Islet precursor cell (in vitro differentiated cells): ENCODE data around the gene GAGE13.
A peak's percentile ranks its signal among the peaks of the same experiment; 100 is the strongest.
"Not testable (repeated sequence)": the region's sequence is repeated elsewhere in the genome, so short reads cannot be mapped to it uniquely, and the experiment has no call there.

Experiments used
- DNase-seq: peaks from one replicate; pipeline ENCODE4 v3.0.0-alpha.2; 2018

GAGE13 gene, protein sequence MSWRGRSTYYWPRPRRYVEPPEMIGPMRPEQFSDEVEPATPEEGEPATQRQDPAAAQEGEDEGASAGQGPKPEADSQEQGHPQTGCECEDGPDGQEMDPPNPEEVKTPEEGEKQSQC

DNA sequence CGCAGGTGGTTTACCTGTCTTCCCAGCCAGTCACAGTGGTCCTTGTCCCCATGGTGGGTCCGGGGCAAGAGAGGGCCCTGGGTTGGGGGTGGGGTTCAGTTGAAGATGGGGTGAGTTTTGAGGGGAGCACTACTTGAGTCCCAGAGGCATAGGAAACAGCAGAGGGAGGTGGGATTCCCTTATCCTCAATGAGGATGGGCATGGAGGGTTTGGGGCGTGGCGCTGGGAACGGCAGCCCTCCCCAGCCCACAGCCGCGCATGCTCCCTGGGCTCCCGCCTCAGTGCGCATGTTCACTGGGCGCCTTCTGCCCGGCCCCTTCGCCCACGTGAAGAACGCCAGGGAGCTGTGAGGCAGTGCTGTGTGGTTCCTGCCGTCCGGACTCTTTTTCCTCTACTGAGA is at the start of gene GAGE13:
Gene GAGE13 (plus strand): TSS at position 301 of the 400 bp plus-strand sequence. CDS start 1,156 bp downstream, outside the sequence.
- not testable (repeated sequence) for DNase-seq

DNA sequence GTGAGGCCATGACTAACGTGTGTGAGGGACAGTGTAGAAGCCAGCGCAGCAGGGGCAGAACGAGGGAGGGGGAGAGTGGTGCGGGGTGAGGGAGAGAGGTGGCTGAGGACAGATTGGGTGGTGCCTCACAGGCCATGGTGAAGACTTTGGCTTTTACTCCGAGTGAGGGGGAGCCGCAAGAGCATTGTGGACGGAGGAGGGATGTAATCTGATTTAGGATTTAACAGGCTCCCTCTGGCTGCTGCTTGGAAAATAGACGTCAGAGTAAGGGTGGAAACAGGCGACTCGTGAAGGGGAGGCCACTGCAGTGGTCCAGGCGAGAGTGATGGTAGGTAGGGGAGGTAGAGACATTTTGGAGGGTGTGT is 48.8 kb upstream of the GAGE13 start:
- no peak for DNase-seq

DNA sequence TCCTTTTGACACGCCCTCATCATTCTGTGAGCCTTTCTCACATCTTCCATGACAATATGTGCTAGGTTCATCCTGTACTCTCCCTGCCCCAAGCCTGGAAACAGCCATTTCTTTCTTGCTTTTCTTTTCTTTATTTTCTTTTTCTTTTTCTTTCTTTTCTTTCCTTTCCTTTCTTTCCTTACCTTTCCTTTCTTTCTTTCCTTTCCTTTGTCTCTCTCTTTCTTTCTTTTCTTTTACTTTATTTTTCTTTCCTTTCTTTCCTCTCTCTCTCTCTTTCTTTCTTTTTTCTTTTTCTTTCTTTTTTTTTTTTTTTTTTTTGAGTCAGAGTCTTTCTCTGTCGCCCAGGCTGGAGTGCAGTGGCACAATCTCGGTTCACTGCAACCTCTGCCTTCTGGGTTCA is 47.2 kb upstream of the GAGE13 start:
- no peak for DNase-seq

DNA sequence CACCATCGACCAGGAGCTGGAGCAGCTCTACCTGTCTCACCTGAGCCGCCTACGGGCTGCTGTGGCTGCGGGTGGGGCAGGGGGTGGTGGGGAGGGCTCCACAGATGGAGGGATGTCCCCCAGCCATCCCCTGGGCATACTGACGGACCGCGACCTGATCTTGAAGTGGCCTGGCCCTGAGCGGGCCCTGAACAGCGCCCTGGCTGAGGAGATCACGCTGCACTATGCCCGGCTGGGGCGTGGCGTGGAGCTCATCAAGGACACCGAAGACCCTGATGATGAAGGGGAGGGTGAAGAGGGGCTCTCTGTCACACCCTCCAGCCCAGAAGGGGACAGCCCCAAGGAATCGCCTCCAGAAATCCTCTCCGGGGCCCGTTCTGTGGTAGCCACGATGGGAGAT is 45.2 kb upstream of the GAGE13 start:
- no peak for DNase-seq

DNA sequence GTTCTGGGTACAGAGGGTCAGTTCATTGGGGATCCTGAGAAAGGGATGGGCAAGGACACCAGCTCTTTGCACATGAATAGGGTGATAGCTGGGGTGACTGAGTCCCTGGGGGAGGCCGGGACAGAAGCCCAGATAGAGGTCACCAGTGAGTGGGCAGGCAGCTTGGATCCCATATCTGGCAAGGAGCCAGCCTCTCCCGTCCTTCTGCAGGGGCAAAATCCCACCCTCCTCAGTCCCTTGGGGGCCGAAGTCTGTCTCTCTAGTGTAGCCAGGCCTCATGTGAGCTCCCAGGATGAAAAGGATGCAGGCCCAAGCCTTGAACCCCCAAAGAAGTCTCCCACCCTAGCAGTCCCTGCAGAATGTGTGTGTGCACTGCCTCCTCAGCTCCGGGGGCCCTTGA is 44.8 kb upstream of the GAGE13 start:
- DNase-seq: no peak

DNA sequence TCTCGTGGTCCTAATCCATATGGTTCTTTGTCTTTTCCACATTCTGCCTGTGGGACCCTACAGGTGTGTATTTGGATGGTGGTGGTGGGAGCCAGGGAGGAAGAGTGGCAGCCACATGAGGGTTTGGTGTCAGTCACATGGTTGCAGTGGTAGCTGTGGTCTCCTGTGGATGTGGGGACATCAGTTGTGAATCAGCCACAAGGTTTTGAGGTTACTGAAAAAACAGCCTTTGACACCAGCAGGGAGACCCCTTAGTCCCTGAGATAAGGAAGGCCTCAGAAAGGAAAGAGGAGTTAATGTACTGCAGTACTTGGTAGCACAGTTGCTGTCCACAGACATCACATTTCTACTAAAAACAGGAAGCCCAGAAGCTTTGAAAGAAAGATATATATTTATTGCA is 43.7 kb upstream of the GAGE13 start:
- no peak for DNase-seq

DNA sequence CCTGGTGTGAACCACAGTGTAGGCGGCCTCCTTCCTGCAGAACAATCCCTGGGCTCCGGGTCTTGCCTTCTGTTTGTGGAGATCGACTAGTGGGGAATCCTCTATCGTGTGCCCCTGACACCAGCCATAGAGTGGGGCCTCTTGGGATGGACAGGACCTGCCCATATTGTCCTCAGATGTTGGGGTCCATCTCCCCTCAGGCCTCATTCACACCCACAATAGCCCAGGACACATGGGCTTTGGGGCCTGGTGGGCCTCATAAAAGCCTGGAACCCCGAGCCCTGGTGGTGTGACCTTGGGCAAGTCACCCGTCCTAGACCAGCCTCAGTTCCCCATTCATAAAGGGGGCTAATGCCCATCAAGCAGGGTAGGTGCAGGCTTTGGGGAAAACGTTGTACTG is 41.2 kb upstream of the GAGE13 start:
- no peak for DNase-seq

DNA sequence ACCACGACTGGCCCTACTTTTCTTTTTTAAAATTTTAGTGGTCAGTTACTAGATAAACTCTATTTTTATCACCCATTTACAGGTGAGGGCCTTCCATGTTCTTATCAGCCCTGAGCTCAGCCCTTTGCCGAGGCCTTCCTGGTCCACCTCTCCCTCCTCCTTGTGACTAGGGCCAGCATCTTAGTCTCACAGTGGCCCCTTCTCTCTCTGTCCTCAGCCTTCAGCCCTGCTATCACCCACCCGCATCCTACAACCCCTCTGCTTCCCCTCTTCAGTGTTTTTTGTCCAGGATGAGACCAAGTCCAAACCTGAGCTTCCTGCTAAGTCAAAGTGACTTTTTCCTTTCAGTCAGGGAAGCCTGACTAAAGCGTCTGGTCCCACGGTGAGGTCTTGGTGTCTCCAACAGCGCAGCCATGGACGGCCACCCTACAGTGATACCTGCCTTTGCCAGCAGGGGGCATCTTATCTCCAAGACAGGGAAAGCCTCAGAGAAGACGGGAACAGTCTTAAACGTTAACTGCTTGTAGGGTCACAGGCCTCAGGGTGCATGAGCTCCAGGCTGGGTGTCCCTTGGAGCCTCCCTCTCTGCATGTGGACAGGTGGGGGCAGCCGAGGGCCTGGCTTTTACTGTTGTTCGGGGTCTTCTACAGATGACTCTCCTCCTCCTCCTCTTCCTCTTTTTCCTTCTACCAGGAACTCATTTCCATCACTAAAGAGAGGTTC is 39.6 kb upstream of the GAGE13 start:
- DNase-seq: peak; percentile 80

DNA sequence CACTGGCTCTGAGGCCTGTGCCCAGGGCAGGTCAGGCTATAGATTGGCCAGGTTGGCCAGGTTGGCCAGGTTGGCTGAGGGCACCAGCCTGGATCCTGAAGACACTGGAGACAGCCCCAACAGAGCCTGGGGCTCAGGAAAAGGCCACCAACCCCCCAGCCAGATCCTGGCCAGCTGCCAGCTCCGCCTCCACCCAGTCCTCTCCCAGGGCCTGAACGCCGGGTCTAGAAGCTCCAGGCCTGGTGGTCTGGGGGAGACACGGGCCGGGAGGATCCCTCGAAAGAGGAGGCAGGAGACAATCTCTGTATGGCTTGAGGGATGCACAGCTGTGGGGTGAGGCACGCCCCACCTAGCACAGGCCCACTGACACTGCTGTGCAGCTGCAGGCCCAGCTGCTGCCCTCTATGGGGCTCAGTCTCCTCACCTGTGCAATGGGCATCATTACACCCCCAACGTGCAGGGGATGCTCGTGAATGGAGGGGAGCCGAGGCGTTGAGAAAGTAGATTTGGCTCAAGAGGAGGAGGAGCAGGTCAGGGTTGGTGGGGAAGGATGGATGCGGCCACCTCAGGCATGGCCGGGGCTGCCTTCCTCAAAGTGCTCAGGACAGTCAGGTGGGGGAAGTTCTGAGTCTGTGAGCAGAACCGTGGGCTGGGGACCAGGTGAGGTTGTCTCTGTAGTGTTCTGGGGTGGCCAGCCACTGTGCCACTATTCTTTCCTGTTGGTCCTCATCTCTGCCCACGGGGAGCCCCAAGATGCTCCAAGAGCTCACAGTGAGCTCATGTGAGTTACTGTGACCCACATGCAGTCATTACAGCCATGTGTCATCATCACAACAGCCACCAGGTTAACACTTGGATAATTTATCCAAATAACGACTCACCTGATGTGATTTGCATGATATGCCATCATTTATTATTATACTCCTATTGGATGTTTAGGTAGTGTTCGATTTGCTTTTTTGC is 38.7 kb upstream of the GAGE13 start:
- no peak for DNase-seq

DNA sequence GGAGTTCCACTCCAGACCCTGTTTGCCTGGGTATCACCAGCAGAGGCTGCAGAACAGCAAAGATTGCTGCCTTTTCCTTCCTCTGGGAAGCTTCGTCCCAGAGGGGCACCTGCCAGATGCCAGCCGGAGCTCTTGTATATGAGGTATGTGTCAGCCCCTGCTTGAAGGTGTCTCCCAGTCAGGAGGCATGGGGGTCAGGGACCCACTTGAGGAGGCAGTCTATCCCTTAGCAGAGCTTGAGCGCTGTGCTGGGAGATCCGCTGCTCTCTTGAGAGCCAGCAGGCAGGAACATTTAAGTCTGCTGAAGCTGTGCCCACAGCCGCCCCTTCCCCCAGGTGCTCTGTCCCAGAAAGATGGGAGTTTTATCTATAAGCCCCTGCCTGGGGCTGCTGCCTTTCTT is 32.1 kb upstream of the GAGE13 start:
- not testable (repeated sequence) for DNase-seq

DNA sequence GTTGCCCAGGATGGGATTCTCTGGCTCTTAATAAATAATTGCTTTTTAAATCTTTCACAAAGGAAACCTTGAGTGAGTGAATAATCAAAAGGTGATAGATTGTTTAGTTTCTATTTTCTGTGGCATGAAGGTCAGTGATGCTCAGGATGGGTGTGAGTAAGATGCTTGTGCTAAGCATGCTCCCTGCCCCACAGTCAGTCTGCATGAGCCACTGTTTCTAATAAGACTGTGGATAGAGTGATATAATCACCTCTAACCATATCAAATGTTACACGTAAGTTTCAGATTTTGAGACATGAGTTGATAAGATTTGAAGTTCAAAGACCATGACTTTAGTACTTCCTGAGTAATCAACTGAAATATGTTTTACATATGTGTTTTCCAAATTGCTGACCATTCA is 30.7 kb upstream of the GAGE13 start:
- no peak for DNase-seq

DNA sequence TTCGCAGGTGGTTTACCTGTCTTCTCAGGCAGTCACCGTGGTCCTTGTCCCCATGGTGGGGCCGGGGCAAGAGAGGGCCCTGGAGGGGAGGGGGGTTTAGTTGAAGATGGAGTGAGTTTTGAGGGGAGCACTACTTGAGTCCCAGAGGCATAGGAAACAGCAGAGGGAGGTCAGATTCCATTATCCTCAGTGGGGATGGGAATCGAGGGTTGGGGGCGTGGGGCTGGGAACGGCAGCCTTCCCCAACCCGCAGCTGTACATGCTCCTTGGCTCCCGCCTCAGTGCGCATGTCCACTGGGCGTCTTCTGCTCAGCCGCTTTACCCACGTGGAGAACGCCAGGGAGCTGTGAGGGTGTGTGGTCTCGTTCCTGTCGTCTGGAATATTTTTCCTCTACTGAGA is 28.0 kb upstream of the GAGE13 start, which contains the start of gene GAGE10:
Gene GAGE10 (plus strand): TSS at position 301 of the 400 bp plus-strand sequence. CDS start 1,214 bp downstream, outside the sequence.
- no peak for DNase-seq

DNA sequence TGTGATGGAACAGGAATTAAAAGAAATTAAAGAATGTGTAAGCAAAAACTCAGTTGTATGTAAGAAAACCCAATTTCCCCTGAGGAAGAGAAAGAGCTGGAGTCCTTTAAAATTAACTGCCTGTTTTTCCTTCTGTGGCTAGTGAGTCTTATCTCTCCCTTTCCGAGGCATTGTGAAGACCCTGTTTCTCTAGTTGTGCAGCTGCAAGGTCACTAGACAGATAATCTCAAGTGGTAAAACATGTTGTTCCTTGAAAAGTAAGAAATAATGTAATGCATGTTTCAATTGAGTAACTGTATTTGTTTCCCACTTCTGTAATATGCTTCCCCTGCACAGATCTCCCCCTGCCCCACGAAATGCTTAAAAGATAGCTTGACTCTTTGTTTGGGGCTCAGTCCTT is 23.6 kb upstream of the GAGE13 start:
- DNase-seq: not testable (repeated sequence)

DNA sequence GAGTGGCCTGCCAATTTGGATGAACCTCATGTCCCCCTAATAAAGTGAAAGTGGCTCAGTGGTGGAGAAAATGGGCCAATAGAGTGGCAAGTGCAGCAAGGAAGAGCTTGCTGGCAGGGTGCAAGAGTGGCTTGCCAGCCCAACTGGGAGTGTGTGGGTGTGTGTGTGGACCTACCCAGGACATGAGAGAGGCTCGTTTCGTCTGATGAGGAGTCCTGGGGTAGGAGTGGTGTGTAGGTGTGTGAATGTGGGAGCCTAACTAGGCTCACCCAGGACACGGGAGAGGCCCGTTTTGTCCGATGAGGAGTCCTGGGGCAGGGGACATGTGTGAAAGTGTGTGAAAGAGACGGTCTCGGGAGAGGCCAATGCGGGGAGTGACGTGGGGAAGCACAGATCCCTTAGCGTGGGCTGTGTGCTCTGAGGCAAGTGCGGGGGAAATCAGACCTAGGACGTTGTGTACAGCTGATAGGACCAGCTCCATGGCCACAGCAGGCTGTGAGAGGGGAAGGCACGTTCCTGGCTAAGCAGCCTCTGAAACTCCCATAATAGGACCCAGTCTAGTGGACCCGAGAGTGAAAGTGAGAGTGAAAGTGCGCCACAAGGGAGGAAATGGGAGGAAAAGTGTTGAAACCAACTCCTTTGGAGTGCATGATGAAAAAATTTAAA is 22.6 kb upstream of the GAGE13 start:
- no peak for DNase-seq

DNA sequence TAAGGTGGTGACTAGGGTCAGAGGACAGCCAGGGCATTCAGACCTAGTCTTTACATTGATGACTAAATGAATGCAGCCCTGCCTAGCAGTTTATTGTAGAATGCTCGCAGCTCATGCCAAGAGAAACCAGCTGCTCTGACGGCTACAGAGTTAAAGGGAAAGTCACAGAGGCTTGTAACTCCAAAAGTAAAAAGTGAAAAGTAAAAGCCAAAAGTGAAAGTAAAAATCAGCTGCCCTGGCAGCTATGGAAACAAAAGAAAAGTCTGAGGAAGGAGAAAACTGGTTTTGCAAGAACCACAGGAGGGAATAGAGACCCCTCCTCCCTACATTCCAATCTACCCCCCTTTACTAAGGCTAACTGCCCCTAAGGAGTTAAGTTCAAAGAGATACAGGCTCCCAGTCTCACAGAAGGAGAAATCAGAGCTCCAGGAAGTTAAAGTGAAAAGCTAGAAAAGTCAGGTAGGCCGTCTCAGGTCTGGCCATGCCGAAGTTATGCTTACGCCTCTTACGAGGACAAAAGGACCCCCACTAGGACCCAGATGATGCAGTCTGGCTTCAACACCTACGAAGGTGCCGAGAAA is 21.9 kb upstream of the GAGE13 start:
- DNase-seq: no peak

DNA sequence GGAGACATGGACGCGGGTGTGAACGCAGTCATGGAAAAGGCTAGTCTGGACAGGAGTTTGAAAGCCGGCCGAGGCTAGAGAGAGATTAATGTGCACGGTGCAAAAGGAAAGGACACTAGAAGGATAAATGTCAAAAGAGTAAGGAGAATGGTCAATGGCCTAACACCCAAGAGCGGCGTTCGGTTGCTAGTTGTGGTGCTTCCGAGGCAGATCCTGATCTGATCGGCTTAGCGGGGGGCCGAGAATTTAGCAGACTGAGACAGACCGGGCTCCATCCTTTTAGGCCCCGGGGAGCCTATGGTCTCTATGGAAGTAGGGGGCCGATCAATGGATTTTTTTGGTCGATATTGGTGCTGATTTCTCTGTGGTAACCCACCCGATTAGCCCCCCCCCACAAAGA is 21.0 kb upstream of the GAGE13 start:
- DNase-seq: no peak

DNA sequence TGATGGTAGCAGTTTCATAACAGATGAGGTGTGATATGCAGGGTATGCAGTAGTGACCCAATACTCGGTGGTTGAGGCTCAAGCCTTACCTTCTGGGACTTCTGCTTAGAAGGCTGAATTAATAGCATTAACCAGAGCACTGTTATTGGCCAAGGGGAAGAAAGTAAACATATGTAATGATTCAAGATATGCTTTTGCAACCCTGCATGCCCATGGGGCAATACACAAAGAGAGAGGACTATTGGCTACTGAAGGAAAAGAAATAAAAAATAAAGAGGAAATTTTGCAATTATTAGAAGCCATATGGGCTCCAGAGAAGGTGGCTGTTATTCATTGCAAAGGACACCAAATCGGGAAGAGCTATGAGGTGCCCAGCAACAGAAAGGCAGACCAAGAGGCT is 19.2 kb upstream of the GAGE13 start:
- DNase-seq: no peak

DNA sequence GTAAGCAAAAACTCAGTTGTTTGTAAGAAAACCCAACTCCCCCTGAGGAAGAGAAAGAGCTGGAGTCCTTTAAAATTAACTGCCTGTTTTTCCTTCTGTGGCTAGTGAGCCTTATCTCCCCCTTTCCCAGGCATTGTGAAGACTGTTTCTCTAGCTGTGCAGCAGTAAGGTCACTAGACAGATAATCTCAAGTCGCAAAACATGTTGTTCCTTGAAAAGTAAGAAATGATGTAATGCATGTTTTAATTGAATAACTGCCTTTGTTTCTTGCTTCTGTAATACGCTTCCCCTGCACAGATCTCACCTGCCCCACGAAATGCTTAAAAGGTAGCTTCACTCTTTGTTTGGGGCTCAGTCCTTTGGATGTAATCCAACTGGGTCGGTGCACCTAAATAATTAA is 15.3 kb upstream of the GAGE13 start:
- no peak for DNase-seq

DNA sequence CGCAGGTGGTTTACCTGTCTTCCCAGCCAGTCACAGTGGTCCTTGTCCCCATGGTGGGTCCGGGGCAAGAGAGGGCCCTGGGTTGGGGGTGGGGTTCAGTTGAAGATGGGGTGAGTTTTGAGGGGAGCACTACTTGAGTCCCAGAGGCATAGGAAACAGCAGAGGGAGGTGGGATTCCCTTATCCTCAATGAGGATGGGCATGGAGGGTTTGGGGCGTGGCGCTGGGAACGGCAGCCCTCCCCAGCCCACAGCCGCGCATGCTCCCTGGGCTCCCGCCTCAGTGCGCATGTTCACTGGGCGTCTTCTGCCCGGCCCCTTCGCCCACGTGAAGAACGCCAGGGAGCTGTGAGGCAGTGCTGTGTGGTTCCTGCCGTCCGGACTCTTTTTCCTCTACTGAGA is 9.6 kb upstream of the GAGE13 start, which contains the start of gene GAGE12J:
Gene GAGE12J (plus strand): TSS at position 301 of the 400 bp plus-strand sequence. CDS start 1,157 bp downstream, outside the sequence.
- DNase-seq: not testable (repeated sequence)

DNA sequence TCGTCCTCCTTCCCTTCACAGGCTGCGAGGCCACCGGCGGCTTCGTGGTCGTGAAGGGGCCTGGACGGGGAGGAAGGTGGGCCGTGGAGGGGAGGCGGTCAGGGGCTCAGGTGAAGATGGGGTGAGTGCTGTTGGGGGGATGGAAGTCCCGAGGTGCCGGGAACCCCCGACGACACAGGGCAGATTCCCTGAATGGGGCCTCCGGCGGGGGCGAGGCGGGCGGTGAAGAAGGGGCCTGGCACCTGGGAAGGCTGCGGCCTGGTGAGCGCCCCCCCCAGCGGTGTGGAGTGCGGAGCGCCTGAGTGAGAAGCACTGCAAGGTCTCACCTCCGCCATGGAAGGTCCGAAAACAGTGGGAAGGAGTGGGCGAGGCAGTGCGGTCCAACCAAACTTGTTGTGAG is 9.1 kb upstream of the GAGE13 start:
- not testable (repeated sequence) for DNase-seq

DNA sequence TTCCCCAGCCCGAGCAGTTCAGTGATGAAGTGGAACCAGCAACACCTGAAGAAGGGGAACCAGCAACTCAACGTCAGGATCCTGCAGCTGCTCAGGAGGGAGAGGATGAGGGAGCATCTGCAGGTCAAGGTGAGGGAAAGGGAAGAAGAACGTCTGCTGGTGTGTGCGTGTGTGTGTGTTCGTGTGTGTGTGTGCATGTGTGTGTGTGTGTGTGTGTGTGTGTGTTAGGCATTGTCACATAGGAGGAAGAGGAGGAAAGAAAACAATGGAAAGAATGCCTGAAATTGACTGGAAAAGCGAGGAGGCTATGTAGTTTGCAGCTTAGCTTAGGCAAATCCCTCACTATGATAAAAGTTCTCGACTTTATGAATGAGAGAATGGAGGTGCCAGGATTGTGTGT is 7.6 kb upstream of the GAGE13 start:
- DNase-seq: not testable (repeated sequence)

DNA sequence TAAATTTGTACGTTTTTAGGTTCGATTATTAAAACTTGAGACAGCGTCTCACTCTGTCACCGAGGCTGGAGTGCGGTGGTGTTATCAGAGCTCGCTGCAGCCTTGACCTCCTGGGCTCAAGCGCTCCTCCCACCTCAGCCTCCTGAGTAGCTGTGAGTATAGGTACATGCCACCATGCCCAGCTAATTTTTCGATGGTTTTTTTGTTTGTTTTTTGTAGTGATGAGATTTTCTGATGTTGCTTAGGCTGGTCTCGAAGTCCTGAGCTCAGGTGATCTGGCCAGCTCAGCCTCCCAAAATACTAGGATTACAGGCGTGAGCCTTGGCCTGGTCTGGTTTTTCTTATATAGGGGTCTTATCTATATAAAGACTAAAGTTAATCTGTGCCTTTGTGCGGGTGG is 961 bp upstream of the GAGE13 start:
- not testable (repeated sequence) for DNase-seq

DNA sequence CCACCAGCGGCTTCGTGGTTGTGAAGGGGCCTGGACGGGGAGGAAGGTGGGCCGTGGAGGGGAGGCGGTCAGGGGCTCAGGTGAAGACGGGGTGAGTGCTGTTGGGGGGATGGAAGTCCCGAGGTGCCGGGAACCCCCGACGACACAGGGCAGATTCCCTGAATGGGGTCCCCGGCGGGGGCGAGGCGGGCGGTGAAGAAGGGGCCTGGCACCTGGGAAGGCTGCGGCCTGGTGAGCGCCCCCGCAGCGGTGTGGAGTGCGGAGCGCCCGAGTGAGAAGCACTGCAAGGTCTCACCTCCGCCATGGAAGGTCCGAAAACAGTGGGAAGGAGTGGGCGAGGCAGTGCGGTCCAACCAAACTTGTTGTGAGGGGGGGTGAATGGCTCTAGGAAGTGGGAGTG is 459 bp downstream of the GAGE13 start:
- DNase-seq: not testable (repeated sequence)
